Cardiac muscle cell (in vitro differentiated cells and primary cell): Measurements from ENCODE around the gene TEKT5. TPM values are rescaled to one million over a fixed set of nuclear protein-coding genes. Genes with fewer than 3 reads are reported as not detected.
"Not testable (repeated sequence)": the region's sequence is repeated elsewhere in the genome, so short reads cannot be mapped to it uniquely, and the experiment has no call there.

ENCODE experiments used
- DNase-seq, 2 donors: peaks; one replicate each; pipeline versions ENCODE4 v3.0.0 to v3.0.0-alpha.2; 2010 to 2017; ENCODE audit warnings: low read depth in 1 of 2, low spot score in 1 of 2
- H3K27ac ChIP-seq: fragments of 200-600 bp; sonication (generic); 2 replicates; pipeline ENCODE4 v1.5.1; 2016
- H3K27me3 ChIP-seq: fragments of 200-600 bp; sonication (generic); 2 replicates; pipeline ENCODE4 v1.6.0; 2016; ENCODE audit warnings: control low read depth
- H3K36me3 ChIP-seq: fragments of 200-600 bp; sonication (generic); 2 replicates; pipeline ENCODE4 v1.5.1; 2016; ENCODE audit warnings: control low read depth
- H3K4me1 ChIP-seq: fragments of 200-600 bp; sonication (generic); 2 replicates; pipeline ENCODE4 v1.8.1; 2017; ENCODE audit warnings: low read depth, mild to moderate bottlenecking, mixed run types
- H3K4me3 ChIP-seq: fragments of 200-600 bp; sonication (generic); 2 replicates; pipeline ENCODE4 v1.5.1; 2016; ENCODE audit warnings: mild to moderate bottlenecking
- H3K9me3 ChIP-seq: fragments of 200-600 bp; sonication (generic); 2 replicates; pipeline ENCODE4 v1.5.1; 2017; ENCODE audit warnings: low read depth, mild to moderate bottlenecking, control low read depth
- CTCF ChIP-seq: IDR thresholded peaks from 2 replicates; pipeline ENCODE4 v1.5.1; 2012; ENCODE audit warnings: low read depth, mild to moderate bottlenecking, low read length
- polyA plus RNA-seq: library from polyadenylated mRNA; unstranded; fragments of >200 nt; fragmentation: Nextera tagmentation; extraction: Ambion mirVana; gene quantifications from 2 replicates; pipeline ENCODE4 v1.2.1, GENCODE V29; 2016
- total RNA-seq: library from RNA; depleted of rRNA; stranded (reverse); fragments of >200 nt; gene quantifications from 2 replicates; pipeline ENCODE4 v1.2.3, GENCODE V29; 2016

Gene TEKT5
- total RNA-seq (0.48 and 0.99 TPM in 2 replicates), polyA plus RNA-seq (0.48 and 0.62 TPM in 2 replicates)

GRCh38 chr16:10694830-10695229 is at the start of gene TEKT5:
TSS of gene TEKT5 (minus strand) at chr16:10694930. CDS start at chr16:10694873, 57 bp downstream.
- H3K27me3 ChIP-seq: no peaks in the 10 kb centered on the region
- H3K4me3 ChIP-seq: no peak within 1 kb of the TSS
- no peaks in the 10 kb centered on the region for H3K4me1 ChIP-seq
- no peak for TF ChIP-seq CTCF
- no peak for DNase-seq
- H3K27ac ChIP-seq: no peak within 1 kb of the TSS
- H3K9me3 ChIP-seq: no peaks in the 10 kb centered on the region
- no peaks in the 10 kb centered on the region for H3K36me3 ChIP-seq

GRCh38 chr16:10743610-10744369 is 49.1 kb upstream of the TEKT5 start, which contains the start of gene NUBP1:
TSS of gene NUBP1 (plus strand) at chr16:10743842. CDS start at chr16:10743864, 22 bp downstream.
- H3K4me3 ChIP-seq: peak within 1 kb of the TSS; percentile 53
- peaks cover 18% of the 10 kb centered on the region for H3K4me1 ChIP-seq
- peak within 1 kb of the TSS; percentile 98 for H3K27ac ChIP-seq
- peaks cover 3% of the 10 kb centered on the region for H3K36me3 ChIP-seq
- DNase-seq: peak; percentile 98 to 99
- TF ChIP-seq CTCF: no peak
- H3K27me3 ChIP-seq: no peaks in the 10 kb centered on the region
- no peaks in the 10 kb centered on the region for H3K9me3 ChIP-seq

- DNase-seq: no peak
- H3K4me3 ChIP-seq: peak overlapping the region; percentile 53
- H3K9me3 ChIP-seq: no peaks in the 10 kb centered on the region
- peaks cover 18% of the 10 kb centered on the region for H3K4me1 ChIP-seq
- peak overlapping the region; percentile 98 for H3K27ac ChIP-seq
- H3K27me3 ChIP-seq: no peaks in the 10 kb centered on the region
- H3K36me3 ChIP-seq: no peaks in the 10 kb centered on the region
- no peak for TF ChIP-seq CTCF
These were observed 48.5 kb upstream of the TEKT5 start for GRCh38 chr16:10743227-10743609.

- no peak overlapping the region for H3K4me3 ChIP-seq
- DNase-seq: peak in 1 of 2 donors; percentile 30
- TF ChIP-seq CTCF: no peak
- peaks cover 18% of the 10 kb centered on the region for H3K4me1 ChIP-seq
- H3K27ac ChIP-seq: peak overlapping the region; percentile 24
- H3K9me3 ChIP-seq: no peaks in the 10 kb centered on the region
- no peaks in the 10 kb centered on the region for H3K27me3 ChIP-seq
- no peaks in the 10 kb centered on the region for H3K36me3 ChIP-seq
These were observed 47.1 kb upstream of the TEKT5 start for GRCh38 chr16:10741844-10742243.

GRCh38 chr16:10741249-10741648 is 46.5 kb upstream of the TEKT5 start:
- H3K4me3 ChIP-seq, H3K27ac ChIP-seq, DNase-seq, H3K9me3 ChIP-seq, H3K36me3 ChIP-seq, H3K27me3 ChIP-seq: not testable (repeated sequence)
- peaks cover 18% of the 10 kb centered on the region for H3K4me1 ChIP-seq

- H3K27ac ChIP-seq: no peak overlapping the region
- H3K9me3 ChIP-seq: no peaks in the 10 kb centered on the region
- H3K27me3 ChIP-seq: no peaks in the 10 kb centered on the region
- no peak for TF ChIP-seq CTCF
- H3K4me1 ChIP-seq: peaks cover 15% of the 10 kb centered on the region
- H3K36me3 ChIP-seq: no peaks in the 10 kb centered on the region
- no peak overlapping the region for H3K4me3 ChIP-seq
- no peak for DNase-seq
These were observed 46.1 kb upstream of the TEKT5 start for GRCh38 chr16:10740845-10741208.
